HG03095 (cell line): ENCODE results near the gene QSOX2.

Experiments used
- ATAC-seq: cut with Tn5 transposase; IDR thresholded peaks from one replicate; pipeline ENCODE4 v1.9.1; 2021; ENCODE audit warnings: moderate library complexity; ENCODE audit not compliant: unreplicated experiment

Gene QSOX2

GRCh38 chr9:136179761-136180160 lies 65.9 kb downstream of the QSOX2 start:
- no peak for ATAC-seq

DNA sequence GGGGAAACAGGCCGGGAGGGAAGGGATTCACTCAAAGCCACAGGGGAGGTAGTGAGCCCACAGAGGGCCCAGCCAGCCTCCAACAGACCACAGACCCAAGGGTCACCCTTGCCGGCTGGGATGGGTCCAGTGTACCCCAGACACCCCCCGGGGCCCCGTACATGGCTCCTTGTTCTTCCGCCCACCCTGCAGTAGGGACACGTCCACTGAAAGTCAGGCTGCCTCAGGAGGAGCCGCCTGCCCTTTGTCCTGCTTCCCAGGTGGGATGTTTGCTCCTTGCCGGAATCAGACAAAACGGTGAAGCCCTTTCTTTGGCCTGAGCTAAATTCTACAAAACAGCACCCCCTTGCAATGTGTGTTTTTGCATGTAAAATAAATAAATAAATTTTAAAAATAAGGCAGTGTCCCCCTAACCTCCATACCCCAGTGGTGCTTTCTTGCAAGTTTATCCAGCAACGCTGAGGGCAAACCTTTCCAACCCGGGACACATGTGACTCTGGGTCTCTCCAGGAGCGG lies 66.5 kb downstream of the QSOX2 start:
- ATAC-seq: no peak

- ATAC-seq: no peak
Observed at GRCh38 chr9:136178773-136179075, 66.9 kb downstream of the QSOX2 start.

DNA sequence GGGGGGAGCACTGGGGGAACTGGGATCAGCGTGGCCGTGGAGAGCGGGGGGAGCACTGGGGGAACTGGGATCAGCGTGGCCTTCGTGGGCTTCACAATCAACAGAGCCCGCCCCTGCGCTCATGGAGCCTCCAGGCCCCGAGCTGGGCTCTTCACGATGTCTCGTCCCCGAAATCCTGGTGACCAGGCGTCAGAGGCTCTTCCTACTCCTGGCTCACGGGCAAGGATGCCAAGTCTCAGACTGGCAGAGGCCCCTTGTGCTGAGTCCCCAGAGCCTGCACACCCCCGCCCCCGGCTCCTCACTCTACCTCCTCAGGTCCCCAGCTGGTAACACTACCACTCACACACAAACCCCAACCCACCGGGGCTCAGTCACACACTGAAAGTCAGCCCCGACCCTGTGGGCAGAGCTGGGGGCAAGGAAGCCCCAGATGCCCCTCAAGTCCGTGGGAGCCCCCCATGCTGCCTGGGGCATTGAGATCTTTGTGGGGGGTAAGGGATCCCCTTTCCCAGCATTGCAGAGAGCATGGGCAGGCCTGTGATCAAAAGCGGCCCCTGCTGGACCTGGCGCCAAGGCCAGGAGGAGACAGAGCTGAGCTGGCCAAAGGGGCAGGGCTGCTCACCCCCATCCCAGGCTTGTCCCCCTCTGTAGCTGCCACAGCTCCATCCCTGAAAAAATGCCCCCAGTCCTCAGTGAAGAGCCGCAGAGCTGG lies 67.4 kb downstream of the QSOX2 start:
- no peak for ATAC-seq

DNA sequence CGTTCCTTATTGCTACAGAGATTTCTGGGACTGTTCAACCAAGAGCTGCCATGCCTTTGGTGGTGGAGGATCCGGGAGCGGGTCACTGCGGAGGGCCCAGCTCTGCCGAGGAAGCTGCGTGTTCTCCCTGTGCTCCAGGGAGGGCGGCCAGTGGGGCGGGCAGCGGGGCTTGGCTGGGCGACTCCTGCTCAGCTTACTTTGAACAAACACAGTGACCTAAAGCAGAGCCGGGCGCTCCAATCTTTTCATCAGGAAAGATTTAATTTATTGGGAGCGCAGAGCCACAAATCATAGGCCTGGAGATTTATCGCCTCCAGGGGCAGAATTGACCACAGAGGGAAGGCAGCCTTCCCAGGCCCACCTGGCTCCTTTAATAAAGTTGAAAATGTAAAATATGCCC lies 68.4 kb downstream of the QSOX2 start:
- no peak for ATAC-seq

DNA sequence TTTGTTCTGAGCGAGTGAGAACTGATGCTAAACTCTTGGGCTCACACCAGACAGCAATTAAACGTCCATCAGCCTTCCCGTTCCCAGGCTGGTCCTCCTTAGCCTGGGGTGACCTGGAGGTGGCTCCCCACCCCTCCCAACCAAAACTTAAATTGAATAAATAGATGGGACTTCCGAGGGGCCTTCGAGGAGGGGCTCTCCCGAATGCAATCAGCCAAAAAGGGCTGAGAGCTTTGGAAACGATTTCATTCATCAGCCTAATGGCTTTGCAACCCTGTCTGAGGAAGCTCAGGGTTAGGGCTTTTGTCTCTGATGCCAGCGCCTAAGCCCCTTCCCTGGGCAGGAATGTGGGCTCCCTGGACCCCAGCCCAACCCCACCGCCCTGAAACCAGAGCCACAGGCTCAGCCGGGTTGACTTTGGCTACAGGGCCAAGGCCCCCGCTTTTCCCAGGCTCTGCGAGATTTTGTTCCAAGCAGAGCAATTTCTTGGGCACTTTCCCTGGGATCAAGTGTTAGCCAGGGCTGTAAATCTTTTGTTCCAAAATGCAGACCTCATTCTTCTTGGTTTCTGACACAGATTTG lies 69.9 kb downstream of the QSOX2 start:
- no peak for ATAC-seq

DNA sequence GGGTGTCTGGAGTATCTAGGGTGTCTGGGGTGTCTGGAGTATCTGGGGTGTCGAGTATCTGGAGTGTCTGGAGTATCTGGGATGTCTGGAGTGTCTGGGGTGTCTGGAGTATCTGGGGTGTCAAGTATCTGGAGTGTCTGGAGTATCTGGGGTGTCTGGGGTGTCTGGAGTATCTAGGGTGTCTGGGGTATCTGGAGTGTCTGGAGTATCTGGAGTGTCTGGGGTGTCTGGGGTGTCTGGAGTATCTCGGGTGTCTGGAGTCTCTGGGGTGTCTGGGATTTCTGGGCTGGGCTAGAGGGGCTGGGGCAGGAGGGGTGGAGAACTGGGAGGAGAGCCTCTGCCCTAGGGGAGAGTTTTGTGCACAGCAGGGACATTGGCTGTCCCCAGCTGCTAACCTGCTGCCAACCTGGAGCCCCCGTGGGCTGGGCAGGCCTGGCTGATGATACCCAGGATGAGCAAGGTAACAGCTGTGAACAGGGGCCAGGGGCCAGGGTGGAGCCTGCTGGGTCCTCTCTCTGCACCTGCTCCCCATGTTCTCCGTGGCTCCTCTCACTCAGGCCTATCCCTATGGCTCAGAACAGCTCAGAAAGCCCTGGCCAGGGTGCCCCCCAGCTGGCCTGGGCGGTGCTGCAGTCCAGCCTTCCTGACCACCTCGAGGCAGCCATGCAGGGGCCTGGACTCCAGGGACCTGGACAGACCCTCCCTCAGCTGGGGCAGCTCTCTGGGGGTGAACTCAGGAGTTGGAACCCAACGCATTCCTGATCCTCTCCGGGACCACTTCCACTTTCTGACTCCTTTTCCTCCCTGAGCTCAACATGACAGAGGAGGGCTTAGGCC lies 70.6 kb downstream of the QSOX2 start:
- ATAC-seq: no peak

GRCh38 chr9:136173648-136174290 lies 71.8 kb downstream of the QSOX2 start:
- no peak for ATAC-seq

DNA sequence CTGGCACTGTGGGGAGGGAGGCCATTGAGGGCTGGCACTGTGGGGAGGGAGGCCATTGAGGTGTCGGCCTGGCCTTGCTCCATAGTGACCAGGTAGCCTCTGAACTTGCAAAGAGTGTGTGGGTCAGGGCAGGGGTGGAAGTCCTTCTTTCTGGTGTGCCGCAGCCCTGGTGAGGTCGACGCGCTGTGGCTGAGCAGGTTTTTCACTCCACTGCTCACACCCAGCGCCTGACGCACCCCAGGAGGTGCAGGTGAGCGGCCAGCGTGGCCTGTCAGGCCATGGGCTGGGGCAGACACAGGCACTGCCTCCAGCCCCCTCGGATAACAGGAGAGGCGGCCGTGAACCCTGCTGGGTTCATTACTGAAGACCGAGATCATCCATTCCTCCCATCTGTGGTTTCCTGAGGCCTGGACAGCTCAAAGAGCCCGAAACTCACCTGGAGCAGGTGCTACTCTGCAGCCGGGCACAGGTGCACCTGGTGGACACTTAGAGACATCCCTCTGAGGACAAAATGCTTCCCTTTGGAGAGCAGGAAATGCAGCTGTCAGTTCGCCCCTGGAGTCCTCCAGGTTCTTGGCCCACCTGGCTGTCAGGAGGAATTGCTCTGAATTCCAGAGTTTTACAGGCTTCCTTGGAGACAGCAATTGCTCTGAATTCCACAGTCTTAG lies 73.1 kb downstream of the QSOX2 start:
- ATAC-seq: no peak

DNA sequence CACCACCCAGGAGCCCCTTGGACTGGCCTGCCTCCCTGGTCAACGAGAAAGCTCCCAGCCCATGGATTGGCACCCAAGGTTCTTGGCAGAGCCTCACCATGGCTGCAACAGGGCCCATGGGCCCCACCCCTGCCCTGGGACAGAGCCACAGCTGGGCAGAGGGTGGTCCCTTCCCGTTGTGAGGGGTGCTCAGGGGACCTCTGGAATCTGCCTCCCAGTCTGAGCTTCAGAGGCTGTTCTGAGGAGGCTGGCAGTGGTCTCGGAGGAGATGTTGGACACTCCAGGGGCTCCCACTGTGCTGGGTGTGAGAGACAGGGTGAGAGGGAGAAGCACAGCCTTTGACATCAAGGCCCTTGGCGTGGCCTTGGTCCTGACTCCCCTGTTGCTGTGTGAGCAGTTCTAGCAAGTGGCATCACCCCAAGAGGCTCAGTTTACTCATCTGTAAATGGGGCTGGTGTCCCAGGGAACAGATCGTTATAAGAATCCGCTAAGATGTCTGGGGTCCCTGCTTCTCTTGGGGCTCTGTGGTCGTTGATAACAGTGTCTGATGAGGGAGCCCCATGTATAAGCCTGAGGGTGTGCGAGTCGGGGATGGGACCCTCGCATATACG lies 73.7 kb downstream of the QSOX2 start:
- no peak for ATAC-seq

- no peak for ATAC-seq
Observed at GRCh38 chr9:136171009-136171800, 74.4 kb downstream of the QSOX2 start.

- ATAC-seq: no peak
Observed at GRCh38 chr9:136170006-136170901, 75.4 kb downstream of the QSOX2 start.

DNA sequence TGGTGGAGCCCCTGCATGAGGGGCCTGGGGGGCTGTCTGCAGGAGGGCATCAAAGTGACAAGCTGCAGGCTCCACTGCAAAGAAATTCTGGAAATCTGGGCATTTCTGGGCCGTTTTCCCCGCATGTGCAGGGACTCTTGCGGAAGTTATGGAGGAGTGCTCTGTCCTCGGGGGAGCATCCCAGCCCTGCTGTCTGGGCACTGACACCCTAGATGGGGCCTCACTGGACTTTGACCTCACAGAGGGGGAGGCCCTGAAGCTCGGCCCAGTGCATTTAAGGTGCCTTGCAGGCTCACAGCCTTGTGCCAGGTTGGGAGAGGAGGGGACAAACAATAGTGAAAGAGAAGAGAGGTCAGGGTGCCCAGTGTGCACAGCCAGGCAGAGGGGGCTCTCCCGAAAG lies 76.1 kb downstream of the QSOX2 start:
- ATAC-seq: no peak

DNA sequence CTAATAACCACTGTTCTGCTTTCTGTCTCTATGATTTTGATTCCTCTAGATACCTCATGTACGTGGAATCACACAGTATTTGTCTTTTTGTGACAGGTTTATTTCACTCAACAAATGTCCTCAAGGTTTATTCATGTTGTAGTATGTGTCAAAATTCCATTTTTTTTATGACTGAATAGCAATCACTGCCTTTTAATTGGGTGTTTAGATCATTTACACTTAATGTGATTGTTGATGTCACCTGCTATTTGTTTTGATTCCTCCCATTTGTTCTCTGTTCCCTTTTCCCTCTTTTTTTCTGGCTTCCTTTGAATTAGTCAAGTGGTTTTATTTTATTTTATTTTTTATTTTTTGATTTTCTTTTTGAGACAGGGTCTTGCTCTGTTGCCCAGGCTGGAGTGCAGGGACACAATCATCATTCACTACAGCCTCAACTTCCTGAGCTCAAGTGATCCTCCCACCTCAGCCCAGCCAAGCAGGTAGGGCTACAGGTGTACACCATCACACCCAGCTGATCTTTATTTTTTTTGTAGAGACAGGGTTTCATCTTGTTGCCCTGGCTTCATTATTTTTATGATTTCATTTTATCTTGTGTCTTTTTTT lies 82.3 kb downstream of the QSOX2 start:
- no peak for ATAC-seq

- no peak for ATAC-seq
Observed at GRCh38 chr9:136160995-136161610, 84.5 kb downstream of the QSOX2 start.

GRCh38 chr9:136160381-136160841 lies 85.2 kb downstream of the QSOX2 start:
- no peak for ATAC-seq

GRCh38 chr9:136159851-136160250 lies 85.8 kb downstream of the QSOX2 start:
- no peak for ATAC-seq
